Duodenal mucosa (tissue), 2 donors: Measurements from ENCODE around the gene MRPL11.

Source experiments
- H3K27ac ChIP-seq: one replicate; pipeline ENCODE4 v1.7.0; 2013; ENCODE audit warnings: low read depth, low read length
- H3K27me3 ChIP-seq, 2 donors: one replicate each; pipeline ENCODE4 v1.7.0; 2013; ENCODE audit warnings: low read length in 2 of 2, control low read depth in 1 of 2; ENCODE audit not compliant: insufficient read depth in 2 of 2, control insufficient read depth in 1 of 2
- H3K36me3 ChIP-seq, 2 donors: one replicate each; pipeline ENCODE4 v1.7.0; 2013; ENCODE audit warnings: low read length in 2 of 2, control low read depth in 1 of 2; ENCODE audit not compliant: insufficient read depth in 2 of 2, control insufficient read depth in 1 of 2
- H3K4me1 ChIP-seq, 2 donors: one replicate each; pipeline ENCODE4 v1.7.0; 2013; ENCODE audit warnings: low read length in 2 of 2, control low read depth in 1 of 2; ENCODE audit not compliant: insufficient read depth in 2 of 2, control insufficient read depth in 1 of 2
- H3K4me3 ChIP-seq, 2 donors: one replicate each; pipeline ENCODE4 v1.7.0; 2013; ENCODE audit warnings: low read length in 2 of 2, low read depth in 1 of 2
- H3K9ac ChIP-seq, 2 donors: one replicate each; pipeline ENCODE4 v1.7.0; 2013; ENCODE audit warnings: low read length in 2 of 2, low read depth in 1 of 2
- H3K9me3 ChIP-seq, 2 donors: one replicate each; pipeline ENCODE4 v1.7.0; 2013; ENCODE audit warnings: low read length in 2 of 2, control low read depth in 1 of 2; ENCODE audit not compliant: control insufficient read depth in 1 of 2

MRPL11 gene

DNA sequence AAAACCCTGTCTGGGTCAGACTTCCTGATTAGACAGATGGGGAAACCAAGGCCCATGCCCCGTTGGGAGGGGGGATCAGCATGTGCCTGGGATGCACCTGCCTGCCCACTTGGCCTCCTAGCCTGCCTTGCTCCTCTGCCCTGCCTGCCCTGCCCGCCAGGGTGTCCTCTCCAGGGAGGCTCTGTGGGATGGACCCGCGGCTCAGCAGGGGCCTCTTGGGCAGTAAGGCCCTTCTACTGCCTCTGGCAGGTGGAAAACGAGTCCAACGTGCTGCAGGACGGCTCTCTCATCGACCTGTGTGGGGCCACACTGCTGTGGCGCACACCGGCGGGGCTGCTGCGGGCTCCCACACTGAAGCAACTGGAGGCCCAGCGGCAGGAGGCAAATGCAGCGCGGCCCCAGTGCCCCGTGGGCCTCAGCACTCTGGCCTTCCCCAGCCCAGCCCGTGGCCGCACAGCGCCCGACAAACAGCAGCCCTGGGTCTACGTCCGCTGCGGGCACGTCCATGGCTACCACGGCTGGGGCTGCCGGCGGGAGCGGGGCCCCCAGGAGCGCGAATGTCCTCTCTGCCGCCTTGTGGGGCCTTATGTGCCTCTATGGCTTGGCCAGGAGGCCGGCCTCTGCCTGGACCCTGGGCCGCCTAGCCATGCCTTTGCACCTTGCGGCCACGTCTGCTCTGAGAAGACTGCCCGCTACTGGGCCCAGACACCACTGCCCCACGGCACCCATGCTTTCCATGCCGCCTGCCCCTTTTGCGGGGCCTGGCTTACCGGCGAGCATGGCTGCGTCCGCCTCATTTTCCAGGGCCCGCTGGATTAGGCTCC is 36.9 kb upstream of the MRPL11 start:
- H3K4me1 ChIP-seq: peaks cover 9 to 11% of the 10 kb centered on the region in 2 donors
- no peaks in the 10 kb centered on the region for H3K27me3 ChIP-seq
- no peaks in the 10 kb centered on the region for H3K9me3 ChIP-seq
- peaks cover 0 to 17% of the 10 kb centered on the region in 2 donors for H3K36me3 ChIP-seq
- H3K27ac ChIP-seq: no peak overlapping the region
- H3K4me3 ChIP-seq: no peak overlapping the region
- no peak overlapping the region for H3K9ac ChIP-seq

GRCh38 chr11:66473608-66474515 is 35.2 kb upstream of the MRPL11 start:
- no peaks in the 10 kb centered on the region for H3K27me3 ChIP-seq
- no peak overlapping the region for H3K4me3 ChIP-seq
- no peak overlapping the region for H3K27ac ChIP-seq
- peaks cover 4 to 5% of the 10 kb centered on the region in 2 donors for H3K4me1 ChIP-seq
- H3K9me3 ChIP-seq: no peaks in the 10 kb centered on the region
- no peak overlapping the region for H3K9ac ChIP-seq
- H3K36me3 ChIP-seq: peaks cover 0 to 17% of the 10 kb centered on the region in 2 donors

- no peaks in the 10 kb centered on the region for H3K9me3 ChIP-seq
- no peak overlapping the region for H3K27ac ChIP-seq
- no peak overlapping the region for H3K4me3 ChIP-seq
- peaks cover 0 to under 1% of the 10 kb centered on the region in 2 donors for H3K4me1 ChIP-seq
- H3K9ac ChIP-seq: no peak overlapping the region
- peaks cover 0 to 17% of the 10 kb centered on the region in 2 donors for H3K36me3 ChIP-seq
- no peaks in the 10 kb centered on the region for H3K27me3 ChIP-seq
Observed at GRCh38 chr11:66473167-66473566, 34.5 kb upstream of the MRPL11 start.

- no peak overlapping the region for H3K4me3 ChIP-seq
Observed at GRCh38 chr11:66472054-66472453, 33.4 kb upstream of the MRPL11 start.

DNA sequence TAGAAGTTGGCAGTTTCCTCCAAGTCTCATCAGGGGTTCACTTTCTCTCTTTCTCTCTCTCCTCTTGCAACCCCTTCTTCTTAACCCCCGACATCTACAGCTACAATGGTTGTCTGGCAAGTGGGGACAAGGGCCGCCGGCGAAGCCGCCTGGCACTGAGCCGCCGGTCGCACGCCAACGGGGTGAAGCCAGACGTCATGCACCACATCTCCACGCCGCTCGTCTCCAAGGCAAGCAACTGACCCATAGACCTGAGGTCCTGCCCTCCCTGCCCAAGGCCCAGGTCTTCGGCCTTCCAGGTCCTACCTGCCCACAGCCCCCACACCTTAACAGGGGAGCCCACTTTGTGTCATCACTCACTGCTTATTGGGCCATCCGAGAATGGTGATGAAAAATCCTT is 32.5 kb upstream of the MRPL11 start:
- H3K36me3 ChIP-seq: peaks cover 0 to 17% of the 10 kb centered on the region in 2 donors

More at GRCh38 chr11:66472054-66472453, 33.4 kb upstream of the MRPL11 start:
- Histone ChIP-seq H3K9ac (no peak overlapping the region), H3K9me3 (no peaks in the 10 kb centered on the region), H3K27me3 (no peaks in the 10 kb centered on the region), H3K27ac (no peak overlapping the region), H3K4me1 (peaks cover 9 to 10% of the 10 kb centered on the region in 2 donors), H3K36me3 (peaks cover 0 to 17% of the 10 kb centered on the region in 2 donors)

DNA sequence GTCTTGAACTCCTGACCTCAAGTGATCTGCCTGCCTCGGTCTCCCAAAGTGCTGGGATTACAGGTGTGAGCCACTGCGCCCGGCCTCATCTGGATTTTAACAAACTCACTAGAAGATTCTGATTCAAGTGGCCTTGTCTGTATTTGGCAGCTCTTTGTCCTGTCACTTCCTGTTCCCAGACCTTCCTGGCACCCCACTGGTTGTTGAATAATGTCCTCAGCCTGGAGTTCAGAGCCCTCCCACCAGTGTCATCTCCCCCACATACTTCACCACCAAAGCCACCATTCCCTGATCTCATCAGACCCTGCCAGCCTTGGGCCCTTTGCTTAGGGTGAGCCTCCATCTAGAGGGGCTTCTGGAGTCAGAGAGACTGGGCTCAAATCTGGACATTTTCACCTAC is 31.4 kb upstream of the MRPL11 start:
- peaks cover 0 to 17% of the 10 kb centered on the region in 2 donors for H3K36me3 ChIP-seq
- H3K9ac ChIP-seq: no peak overlapping the region
- no peak overlapping the region for H3K4me3 ChIP-seq
- no peaks in the 10 kb centered on the region for H3K27me3 ChIP-seq
- H3K27ac ChIP-seq: no peak overlapping the region
- H3K4me1 ChIP-seq: peaks cover 10 to 12% of the 10 kb centered on the region in 2 donors
- no peaks in the 10 kb centered on the region for H3K9me3 ChIP-seq

More for the DNA sequence above, 32.5 kb upstream of the MRPL11 start:
- H3K9me3 ChIP-seq: no peaks in the 10 kb centered on the region
- H3K9ac ChIP-seq: no peak overlapping the region
- peaks cover 9 to 10% of the 10 kb centered on the region in 2 donors for H3K4me1 ChIP-seq
- H3K4me3 ChIP-seq: no peak overlapping the region
- no peak overlapping the region for H3K27ac ChIP-seq
- no peaks in the 10 kb centered on the region for H3K27me3 ChIP-seq

DNA sequence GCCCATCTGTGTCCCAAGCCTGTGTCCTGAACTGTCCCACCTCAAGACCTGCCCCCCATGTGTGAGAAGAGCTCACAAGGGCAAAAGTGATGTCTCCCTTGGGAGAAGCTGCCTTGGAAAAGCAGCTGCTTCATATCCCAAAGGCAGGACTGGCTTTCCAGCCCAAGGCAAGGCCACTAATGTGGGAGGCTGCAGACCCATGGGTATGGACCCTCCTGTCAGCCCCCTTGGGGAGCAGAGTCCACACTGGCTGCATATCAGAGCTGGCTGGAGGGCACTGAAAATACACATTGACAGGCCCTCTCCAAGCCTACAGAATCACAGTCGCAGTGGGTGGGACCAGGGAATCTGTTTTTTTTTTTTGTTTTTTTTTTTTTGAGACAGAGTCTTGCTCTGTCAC is 30.8 kb upstream of the MRPL11 start:
- no peak overlapping the region for H3K9ac ChIP-seq
- no peak overlapping the region for H3K27ac ChIP-seq

GRCh38 chr11:66468691-66469090 is 30.0 kb upstream of the MRPL11 start:
- H3K36me3 ChIP-seq: peaks cover 0 to 15% of the 10 kb centered on the region in 2 donors
- no peak overlapping the region for H3K9ac ChIP-seq
- no peaks in the 10 kb centered on the region for H3K9me3 ChIP-seq
- H3K4me1 ChIP-seq: peaks cover 10 to 12% of the 10 kb centered on the region in 2 donors
- H3K27me3 ChIP-seq: no peaks in the 10 kb centered on the region
- no peak overlapping the region for H3K27ac ChIP-seq
- no peak overlapping the region for H3K4me3 ChIP-seq

More for the DNA sequence above, 30.8 kb upstream of the MRPL11 start:
- peaks cover 10 to 12% of the 10 kb centered on the region in 2 donors for H3K4me1 ChIP-seq
- H3K9me3 ChIP-seq: no peaks in the 10 kb centered on the region
- H3K27me3 ChIP-seq: no peaks in the 10 kb centered on the region
- no peak overlapping the region for H3K4me3 ChIP-seq
- H3K36me3 ChIP-seq: peaks cover 0 to 17% of the 10 kb centered on the region in 2 donors

GRCh38 chr11:66467756-66468155 is 29.1 kb upstream of the MRPL11 start:
- peaks cover 0 to 8% of the 10 kb centered on the region in 2 donors for H3K36me3 ChIP-seq
- peak overlapping the region; percentile 65 to 74 for H3K4me3 ChIP-seq
- H3K27ac ChIP-seq: no peak overlapping the region
- H3K4me1 ChIP-seq: peaks cover 10 to 12% of the 10 kb centered on the region in 2 donors
- H3K27me3 ChIP-seq: no peaks in the 10 kb centered on the region
- no peaks in the 10 kb centered on the region for H3K9me3 ChIP-seq
- peak overlapping the region in 1 of 2 donors; percentile 59 for H3K9ac ChIP-seq
